Esophagus squamous epithelium (tissue), 5 donors: Measurements from ENCODE around the gene RGL4. TPM values are rescaled to one million over a fixed set of nuclear protein-coding genes. Genes with fewer than 3 reads are reported as not detected.

Source experiments
- DNase-seq: peaks from one replicate; lab custom pipeline; 2025; lab: John Stamatoyannopoulos, UW
- H3K27ac ChIP-seq, 4 donors: fragments of 200-600 bp; sonication (generic); one replicate each; pipeline ENCODE4 v1.5.1; 2016 to 2019; ENCODE audit warnings: mild to moderate bottlenecking in 1 of 4
- H3K27me3 ChIP-seq, 4 donors: fragments of 200-600 bp; sonication (generic); 1 replicate in 3 of 4; 2 replicates in 1 of 4; pipeline versions ENCODE4 v1.5.1 to v1.6.0; 2017 to 2021; ENCODE audit warnings: antibody characterized with exemption in 1 of 4
- H3K36me3 ChIP-seq, 3 donors: fragments of 200-600 bp; sonication (generic); one replicate each; pipeline ENCODE4 v1.5.1; 2016 to 2019
- H3K4me1 ChIP-seq, 3 donors: fragments of 200-600 bp; sonication (generic); one replicate each; pipeline ENCODE4 v1.5.1; 2017 to 2019
- H3K4me3 ChIP-seq, 4 donors: fragments of 200-600 bp; sonication (generic); 1 replicate in 3 of 4; 2 replicates in 1 of 4; pipeline ENCODE4 v1.5.1; 2016 to 2019; ENCODE audit warnings: mild to moderate bottlenecking in 2 of 4, moderate library complexity in 1 of 4
- H3K9me3 ChIP-seq, 3 donors: fragments of 200-600 bp; sonication (generic); one replicate each; pipeline ENCODE4 v1.5.1; 2016 to 2019
- POLR2A ChIP-seq, 4 donors: fragments of 450-650 bp; IDR thresholded peaks; one replicate each; pipeline ENCODE4 v1.6.1; 2017; ENCODE audit warnings: antibody characterized with exemption in 4 of 4, mild to moderate bottlenecking in 4 of 4, moderate library complexity in 3 of 4
- WGBS, 2 donors: methylation state at CpG; one replicate each; pipeline ENCODE4 v1.1.5; 2018; 5-methylcytosine and 5-hydroxymethylcytosine counted together
- intact Hi-C: fragments of 100-400 bp; cut with DNase I; formaldehyde crosslinking; loops from one replicate; pipeline ENCODE4 v1.15.0; 2022
- total RNA-seq, 4 donors: library from RNA; depleted of rRNA; stranded (reverse); fragments of >200 nt; gene quantifications; one replicate each; pipeline ENCODE4 v1.1.0, GENCODE V29; 2016
- TF ChIP-seq, protein P1 (sequence below), 6 experiments: fragments of 450-650 bp in 4 of 6; fragments of 200-600 bp in 2 of 6; sonication (generic) in 2 of 6; IDR thresholded peaks; one replicate each; pipeline ENCODE4 v1.5.1; 2016 to 2019; ENCODE audit warnings: antibody characterized with exemption in 6 of 6, mild to moderate bottlenecking in 4 of 6, moderate library complexity in 4 of 6
- donor health status: DM: yes; HTN: yes; CAD: no.

The RGL4 gene
- total RNA-seq, 4 donors from 2014 or later = not detected

- Histone ChIP-seq H3K4me1 (no peaks in the 10 kb centered on the region), H3K36me3 (peaks cover 0 to 37% (median 2%) of the 10 kb centered on the region in 3 donors), H3K4me3 (no peak overlapping the region), H3K27me3 (no peaks in the 10 kb centered on the region), H3K9me3 (no peaks in the 10 kb centered on the region), H3K27ac (no peak overlapping the region)
- intact Hi-C loops = no loop called here
- 90 to 95% methylated on average over 10 of the region's 10 CpGs for WGBS, 2 donors
- DNase-seq = no peak
- TF ChIP-seq, protein P1, sequence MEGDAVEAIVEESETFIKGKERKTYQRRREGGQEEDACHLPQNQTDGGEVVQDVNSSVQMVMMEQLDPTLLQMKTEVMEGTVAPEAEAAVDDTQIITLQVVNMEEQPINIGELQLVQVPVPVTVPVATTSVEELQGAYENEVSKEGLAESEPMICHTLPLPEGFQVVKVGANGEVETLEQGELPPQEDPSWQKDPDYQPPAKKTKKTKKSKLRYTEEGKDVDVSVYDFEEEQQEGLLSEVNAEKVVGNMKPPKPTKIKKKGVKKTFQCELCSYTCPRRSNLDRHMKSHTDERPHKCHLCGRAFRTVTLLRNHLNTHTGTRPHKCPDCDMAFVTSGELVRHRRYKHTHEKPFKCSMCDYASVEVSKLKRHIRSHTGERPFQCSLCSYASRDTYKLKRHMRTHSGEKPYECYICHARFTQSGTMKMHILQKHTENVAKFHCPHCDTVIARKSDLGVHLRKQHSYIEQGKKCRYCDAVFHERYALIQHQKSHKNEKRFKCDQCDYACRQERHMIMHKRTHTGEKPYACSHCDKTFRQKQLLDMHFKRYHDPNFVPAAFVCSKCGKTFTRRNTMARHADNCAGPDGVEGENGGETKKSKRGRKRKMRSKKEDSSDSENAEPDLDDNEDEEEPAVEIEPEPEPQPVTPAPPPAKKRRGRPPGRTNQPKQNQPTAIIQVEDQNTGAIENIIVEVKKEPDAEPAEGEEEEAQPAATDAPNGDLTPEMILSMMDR (IDR thresholded peaks at IDR 0.05) = no peak
- no peak for TF ChIP-seq POLR2A (IDR thresholded peaks at IDR 0.05)
These were observed 2.7 kb upstream of the RGL4 start for GRCh38 chr22:23688121-23688520.

DNA sequence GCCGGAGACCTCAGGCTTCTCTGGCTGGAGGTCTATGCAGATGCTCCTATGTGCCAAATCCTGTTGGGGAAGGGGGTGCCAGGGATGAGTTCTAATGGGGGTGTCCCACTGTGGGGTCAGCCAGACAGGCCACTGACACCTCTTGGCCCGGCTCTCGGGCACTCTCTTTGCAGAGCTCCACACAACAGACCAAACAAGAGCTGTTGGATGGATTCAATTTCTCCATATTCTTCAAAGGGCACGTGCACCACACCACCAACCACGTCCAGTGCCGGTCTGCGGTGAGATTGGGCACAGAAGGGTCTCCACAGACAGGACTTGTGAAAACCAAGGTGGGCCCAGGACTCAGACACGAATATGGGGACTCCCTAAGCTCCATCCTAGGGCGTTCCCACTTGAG is 2.2 kb upstream of the RGL4 start:
- TF ChIP-seq, protein P1 (IDR thresholded peaks at IDR 0.05) = no peak
- H3K27me3 ChIP-seq = no peaks in the 10 kb centered on the region
- DNase-seq = no peak
- WGBS, 2 donors = 81 to 85% methylated on average over 8 of the region's 9 CpGs
- H3K36me3 ChIP-seq = peaks cover 3 to 37% (median 4%) of the 10 kb centered on the region in 3 donors
- H3K9me3 ChIP-seq = no peaks in the 10 kb centered on the region
- intact Hi-C loops = no loop called here
- H3K27ac ChIP-seq = no peak overlapping the region
- H3K4me3 ChIP-seq = no peak overlapping the region
- H3K4me1 ChIP-seq = no peaks in the 10 kb centered on the region

DNA sequence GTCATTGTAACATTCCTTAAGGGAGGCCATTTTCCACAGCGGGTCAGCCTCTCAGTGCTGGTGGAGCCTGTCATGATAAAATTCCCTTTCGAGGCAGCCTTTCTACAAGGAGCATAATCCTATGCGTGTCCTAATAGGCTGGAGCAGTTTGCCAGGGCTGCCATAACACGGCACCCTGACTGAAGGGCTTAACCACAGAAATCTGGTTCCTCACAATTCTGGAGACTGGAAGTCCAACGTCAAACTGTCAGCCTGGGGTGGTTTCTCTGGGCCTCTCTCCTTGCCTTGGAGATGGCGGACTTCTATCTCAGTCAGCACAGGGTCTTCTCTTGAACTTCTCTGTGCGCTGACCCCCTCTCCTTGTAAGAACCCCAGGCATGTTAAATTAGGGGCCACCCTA is 1.4 kb upstream of the RGL4 start:
- H3K4me3 ChIP-seq = no peak overlapping the region
- no peaks in the 10 kb centered on the region for H3K4me1 ChIP-seq
- H3K9me3 ChIP-seq = no peaks in the 10 kb centered on the region
- 90 to 91% methylated on average over 4 to 5 of the region's 7 CpGs for WGBS, 2 donors
- no peak for TF ChIP-seq POLR2A (IDR thresholded peaks at IDR 0.05)
- TF ChIP-seq, protein P1 (IDR thresholded peaks at IDR 0.05) = no peak
- H3K27ac ChIP-seq = no peak overlapping the region
- no peaks in the 10 kb centered on the region for H3K27me3 ChIP-seq
- H3K36me3 ChIP-seq = peaks cover 9 to 40% (median 11%) of the 10 kb centered on the region in 3 donors
- intact Hi-C loops = no loop called here
- no peak for DNase-seq

DNA sequence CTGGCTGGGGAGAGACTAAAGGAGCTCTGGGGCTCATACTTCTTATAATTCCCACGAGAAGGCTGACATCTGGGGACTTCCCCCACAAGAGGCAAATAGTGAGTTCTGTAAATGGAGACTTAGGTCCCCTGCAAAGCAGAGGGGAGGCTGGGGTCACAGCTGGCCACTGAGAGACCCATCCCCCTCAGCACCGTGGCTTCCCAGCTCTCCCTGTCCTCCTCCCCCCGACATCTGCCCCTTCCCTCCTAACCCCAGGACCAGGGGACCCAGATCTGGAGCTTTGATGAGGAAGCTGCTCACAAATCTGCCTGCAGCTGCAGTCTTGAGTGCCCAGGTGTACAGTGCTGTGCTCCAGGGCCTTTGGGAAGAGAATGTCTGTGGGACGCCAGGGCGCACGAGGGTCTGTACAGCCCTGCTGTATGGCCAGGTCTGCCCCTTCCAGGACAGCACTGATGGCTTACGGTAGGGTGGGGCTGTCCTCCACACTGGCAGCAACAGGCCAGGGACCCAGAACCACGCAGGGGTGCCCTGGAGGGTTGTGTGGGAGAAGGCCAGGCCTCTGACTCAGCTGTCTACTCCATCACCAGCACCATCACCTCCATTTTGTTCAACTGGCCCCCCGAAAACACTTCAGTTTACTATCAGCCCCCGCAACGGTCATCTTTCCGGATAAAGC is 1.1 kb downstream of the RGL4 start:
- no peak for TF ChIP-seq POLR2A (IDR thresholded peaks at IDR 0.05)
- TF ChIP-seq, protein P1 (IDR thresholded peaks at IDR 0.05) = no peak
- DNase-seq = no peak
- H3K27me3 ChIP-seq = no peaks in the 10 kb centered on the region
- H3K36me3 ChIP-seq = peaks cover 9 to 65% (median 20%) of the 10 kb centered on the region in 3 donors
- 94 to 98% methylated on average over 6 to 8 of the region's 12 CpGs for WGBS, 2 donors
- H3K4me3 ChIP-seq = no peak overlapping the region
- intact Hi-C loops = no loop called here
- H3K4me1 ChIP-seq = peaks cover 0 to 8% (median 0%) of the 10 kb centered on the region in 3 donors
- no peaks in the 10 kb centered on the region for H3K9me3 ChIP-seq
- H3K27ac ChIP-seq = no peak overlapping the region

DNA sequence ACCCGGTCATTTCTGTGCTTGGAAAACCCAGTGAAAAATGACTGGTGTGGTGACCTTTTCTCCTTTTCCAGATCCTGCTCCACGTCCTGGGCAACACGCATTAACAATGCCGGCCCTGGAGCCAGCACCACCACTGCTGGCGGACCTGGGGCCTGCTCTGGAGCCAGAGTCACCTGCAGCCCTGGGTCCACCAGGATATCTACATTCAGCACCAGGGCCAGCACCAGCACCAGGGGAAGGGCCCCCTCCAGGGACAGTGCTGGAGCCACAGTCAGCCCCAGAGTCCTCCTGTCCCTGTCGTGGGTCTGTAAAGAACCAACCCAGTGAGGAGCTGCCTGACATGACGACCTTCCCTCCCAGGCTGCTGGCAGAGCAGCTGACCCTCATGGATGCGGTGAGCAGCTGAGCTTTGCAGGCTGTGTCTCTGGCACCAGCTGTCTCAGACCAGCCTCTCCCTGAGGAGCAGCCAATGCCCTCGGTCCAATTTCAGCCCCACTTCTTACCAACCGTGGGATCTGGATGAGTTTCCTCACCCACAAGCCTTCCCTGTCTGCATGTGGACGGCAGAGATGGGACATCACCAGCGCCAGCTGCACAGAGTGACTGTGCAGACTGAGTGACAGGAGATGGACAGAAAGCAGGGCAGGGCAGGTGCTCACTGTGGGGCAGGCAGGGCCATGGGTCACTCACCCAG is 1.9 kb downstream of the RGL4 start:
- intact Hi-C loops = no loop called here
- no peak for DNase-seq
- peaks cover 9 to 73% (median 20%) of the 10 kb centered on the region in 3 donors for H3K36me3 ChIP-seq
- H3K27ac ChIP-seq = no peak overlapping the region
- no peaks in the 10 kb centered on the region for H3K9me3 ChIP-seq
- no peaks in the 10 kb centered on the region for H3K27me3 ChIP-seq
- TF ChIP-seq, protein P1 (IDR thresholded peaks at IDR 0.05) = no peak
- H3K4me1 ChIP-seq = peaks cover 0 to 8% (median 0%) of the 10 kb centered on the region in 3 donors
- WGBS, 2 donors = 89 to 94% methylated on average over 1 to 7 of the region's 12 CpGs
- no peak overlapping the region for H3K4me3 ChIP-seq
